Effector CD4-positive, alpha-beta T cell (primary cell): ENCODE measurements around the gene SNRNP25.
"Not testable (repeated sequence)": the region's sequence is repeated elsewhere in the genome, so short reads cannot be mapped to it uniquely, and the experiment has no call there.

Source experiments
- DNase-seq: peaks from one replicate; pipeline ENCODE4 v3.0.0-alpha.2; 2020
- total RNA-seq: gene quantifications from one replicate; lab custom pipeline; 2026; lab: John Stamatoyannopoulos, UW

Gene SNRNP25
- 7.3 reads per million, percentile 26 among the genes with 10 or more reads in this experiment for total RNA-seq

DNA sequence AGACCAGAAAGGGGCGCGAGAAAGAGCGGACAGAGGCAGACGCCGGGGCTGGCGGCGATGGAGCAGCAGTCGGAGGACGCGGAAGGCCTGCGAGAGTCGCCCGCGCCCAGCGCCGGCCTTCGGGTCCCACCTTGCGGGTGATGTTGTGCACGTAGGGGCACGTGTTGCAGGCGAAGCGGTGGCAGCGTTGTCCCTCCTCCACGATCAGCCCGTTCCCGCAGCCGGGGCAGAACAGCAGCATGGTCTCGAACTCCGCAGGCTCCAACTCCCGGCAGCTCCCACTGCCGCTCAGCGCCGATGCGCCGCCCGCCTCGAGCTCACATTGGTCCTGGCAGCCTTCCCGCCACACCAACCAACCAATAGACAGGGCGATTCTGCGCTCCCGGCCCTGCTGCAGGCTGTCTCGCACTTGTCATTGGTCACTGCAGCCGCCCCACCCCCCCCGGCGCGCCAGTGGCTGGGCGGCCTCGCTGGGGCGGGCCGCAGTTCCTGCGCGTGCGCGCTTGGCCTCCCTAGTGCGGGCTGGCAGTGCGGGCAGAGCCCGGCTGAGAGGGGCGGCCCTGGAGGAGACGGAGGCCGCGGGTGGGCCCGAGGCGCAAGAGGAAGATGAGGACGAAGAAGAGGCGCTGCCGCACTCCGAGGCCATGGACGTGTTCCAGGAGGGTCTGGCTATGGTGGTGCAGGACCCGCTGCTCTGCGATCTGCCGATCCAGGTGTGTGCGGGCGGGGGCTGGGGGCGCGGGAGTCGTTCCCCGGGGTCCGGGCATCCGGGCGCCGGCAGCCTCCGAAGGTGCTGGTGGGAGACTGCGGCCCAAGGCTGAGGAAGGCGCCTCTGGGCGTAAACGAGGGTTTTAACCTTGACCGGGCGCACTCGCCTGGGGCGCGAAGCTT lies at the start of gene SNRNP25, which contains the start of gene POLR3K:
Gene SNRNP25 (plus strand): TSS at position 483 of the 891 bp plus-strand sequence. CDS start 189 bp downstream, at position 672.
Gene POLR3K (minus strand): TSS at position 263 of the 891 bp plus-strand sequence. CDS start 22 bp downstream, at position 241.
- DNase-seq = peak; percentile 98

DNA sequence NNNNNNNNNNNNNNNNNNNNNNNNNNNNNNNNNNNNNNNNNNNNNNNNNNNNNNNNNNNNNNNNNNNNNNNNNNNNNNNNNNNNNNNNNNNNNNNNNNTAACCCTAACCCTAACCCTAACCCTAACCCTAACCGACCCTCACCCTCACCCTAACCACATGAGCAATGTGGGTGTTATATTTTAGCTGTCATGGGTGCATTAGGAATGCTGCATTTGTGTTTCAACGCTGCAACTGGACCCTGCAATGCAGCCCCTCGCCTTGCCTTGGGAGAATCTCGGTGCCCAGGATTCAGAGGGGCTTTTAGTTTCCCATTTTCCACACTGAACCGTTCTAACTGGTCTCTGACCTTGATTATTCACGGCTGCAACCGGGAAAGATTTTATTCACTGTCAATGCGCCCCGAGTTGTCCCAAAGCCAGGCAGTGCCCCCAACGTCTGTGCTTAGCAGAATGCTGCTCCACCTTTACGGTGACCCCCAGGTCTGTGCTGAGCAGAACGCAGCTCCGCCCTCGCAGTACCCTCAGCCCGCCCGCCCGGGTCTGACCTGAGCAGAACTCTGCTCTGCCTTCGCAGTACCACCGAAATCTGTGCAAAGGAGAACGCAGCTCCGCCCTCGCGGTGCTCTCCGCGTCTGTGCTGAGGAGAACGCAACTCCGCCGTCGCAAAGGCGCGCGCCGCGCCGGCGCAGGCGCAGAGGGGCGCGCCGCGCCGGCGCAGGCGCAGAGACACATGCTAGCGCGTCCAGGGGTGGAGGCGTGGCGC lies 43.5 kb upstream of the SNRNP25 start:
- no peak for DNase-seq

DNA sequence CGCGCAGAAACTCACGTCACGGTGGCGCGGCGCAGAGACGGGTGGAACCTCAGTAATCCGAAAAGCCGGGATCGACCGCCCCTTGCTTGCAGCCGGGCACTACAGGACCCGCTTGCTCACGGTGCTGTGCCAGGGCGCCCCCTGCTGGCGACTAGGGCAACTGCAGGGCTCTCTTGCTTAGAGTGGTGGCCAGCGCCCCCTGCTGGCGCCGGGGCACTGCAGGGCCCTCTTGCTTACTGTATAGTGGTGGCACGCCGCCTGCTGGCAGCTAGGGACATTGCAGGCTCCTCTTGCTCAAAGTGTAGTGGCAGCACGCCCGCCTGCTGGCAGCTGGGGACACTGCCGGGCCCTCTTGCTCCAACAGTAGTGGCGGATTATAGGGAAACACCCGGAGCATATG lies 42.9 kb upstream of the SNRNP25 start:
- DNase-seq = peak; percentile 79

DNA sequence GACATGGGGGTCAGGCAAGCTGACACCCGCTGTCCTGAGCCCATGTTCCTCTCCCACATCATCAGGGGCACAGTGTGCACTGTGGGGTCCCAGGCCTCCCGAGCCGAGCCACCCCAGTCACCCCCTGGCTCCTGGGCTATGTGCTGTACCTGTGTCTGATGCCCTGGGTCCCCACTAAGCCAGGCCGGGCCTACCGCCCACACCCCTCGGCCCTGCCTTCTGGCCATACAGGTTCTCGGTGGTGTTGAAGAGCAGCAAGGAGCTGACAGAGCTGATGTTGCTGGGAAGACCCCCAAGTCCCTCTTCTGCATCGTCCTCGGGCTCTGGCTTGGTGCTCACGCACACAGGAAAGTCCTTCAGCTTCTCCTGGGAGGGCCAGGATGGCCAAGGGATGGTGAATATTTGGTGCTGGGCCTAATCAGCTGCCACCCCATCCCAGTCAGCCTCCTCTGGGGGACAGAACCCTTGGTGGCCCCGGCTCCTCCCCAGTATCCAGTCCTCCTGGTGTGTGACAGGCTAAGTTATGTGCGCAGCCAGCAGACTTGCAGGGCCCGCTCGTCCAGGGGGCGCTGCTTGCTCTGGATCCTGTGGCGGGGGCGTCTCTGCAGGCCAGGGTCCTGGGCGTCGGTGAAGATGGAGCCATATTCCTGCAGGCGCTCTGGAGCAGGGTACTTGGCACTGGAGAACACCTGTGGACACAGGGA lies 36.4 kb upstream of the SNRNP25 start:
- not testable (repeated sequence) for DNase-seq

DNA sequence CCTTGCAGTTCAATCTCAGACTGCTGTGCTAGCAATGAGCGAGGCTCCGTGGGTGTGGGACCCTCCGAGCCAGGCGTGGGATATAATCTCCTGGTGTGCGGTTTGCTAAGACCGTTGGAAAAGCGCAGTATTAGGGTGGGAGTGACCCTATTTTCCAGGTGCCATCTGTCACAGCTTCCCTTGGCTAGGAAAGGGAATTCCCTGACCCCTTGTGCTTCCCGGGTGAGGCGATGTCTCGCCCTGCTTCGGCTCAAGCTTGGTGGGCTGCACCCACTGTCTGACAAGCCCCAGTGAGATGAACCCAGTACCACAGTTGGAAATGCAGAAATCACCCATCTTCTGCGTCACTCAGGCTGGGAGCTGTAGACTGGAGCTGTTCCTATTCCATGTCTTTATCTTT lies 32.7 kb upstream of the SNRNP25 start:
- not testable (repeated sequence) for DNase-seq

DNA sequence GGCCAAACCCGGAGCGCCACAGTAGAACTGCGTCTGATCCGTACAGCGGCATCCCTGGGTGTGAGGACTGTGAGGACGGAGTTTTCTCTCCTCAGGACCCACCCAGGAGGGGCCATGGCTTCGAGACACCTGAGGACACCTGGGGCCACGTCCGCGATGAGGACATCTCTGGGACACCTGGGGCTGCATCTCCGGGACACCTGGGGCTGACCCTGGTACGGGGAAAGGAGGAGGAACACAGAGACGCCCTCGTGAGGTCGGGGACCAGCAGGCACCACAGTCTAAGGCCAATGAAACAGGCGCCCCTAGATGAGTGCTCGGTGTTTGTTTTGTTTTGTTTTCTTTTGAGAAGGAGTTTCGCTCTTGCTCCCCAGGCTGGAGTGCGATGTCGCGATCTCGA lies 29.5 kb upstream of the SNRNP25 start:
- not testable (repeated sequence) for DNase-seq

DNA sequence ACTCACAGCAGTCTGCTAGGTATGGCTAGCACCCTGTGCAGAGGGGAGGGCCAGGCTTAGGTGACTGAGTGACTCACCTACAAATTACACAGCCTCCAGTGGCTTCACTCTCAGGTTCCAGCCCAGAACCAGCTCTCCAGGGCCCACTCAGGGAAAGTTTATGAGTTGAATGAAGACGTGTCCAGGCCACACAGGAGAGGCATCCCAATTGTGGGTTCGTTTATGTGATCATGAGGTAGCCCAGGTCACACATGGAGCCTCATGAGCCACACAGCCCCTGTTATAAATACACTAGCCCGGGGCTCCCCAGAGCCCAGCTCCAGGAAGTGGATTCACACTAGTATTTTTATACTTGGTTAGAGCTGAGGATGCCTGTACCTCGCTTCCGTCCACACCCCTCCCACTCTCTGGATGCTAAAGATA lies 27.7 kb upstream of the SNRNP25 start:
- not testable (repeated sequence) for DNase-seq

DNA sequence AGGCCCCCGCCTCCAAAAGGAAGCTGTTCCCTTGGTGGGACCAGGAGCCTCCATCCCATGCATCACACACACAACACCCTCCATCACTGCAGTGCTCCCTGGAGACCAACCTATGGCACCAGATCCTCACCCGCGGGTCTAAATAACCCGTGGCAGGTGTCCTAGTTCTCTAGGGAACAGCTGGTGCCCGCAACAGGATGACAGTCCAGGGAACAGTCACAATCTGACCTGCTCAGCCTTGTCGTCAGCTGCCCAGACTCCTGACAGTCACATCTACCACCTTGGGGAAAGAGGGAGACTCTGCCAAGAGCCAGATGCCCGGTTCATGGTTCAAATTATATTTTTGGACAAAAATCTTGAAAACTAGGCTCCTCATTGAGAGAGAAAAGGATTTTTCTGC lies 23.0 kb upstream of the SNRNP25 start:
- not testable (repeated sequence) for DNase-seq

DNA sequence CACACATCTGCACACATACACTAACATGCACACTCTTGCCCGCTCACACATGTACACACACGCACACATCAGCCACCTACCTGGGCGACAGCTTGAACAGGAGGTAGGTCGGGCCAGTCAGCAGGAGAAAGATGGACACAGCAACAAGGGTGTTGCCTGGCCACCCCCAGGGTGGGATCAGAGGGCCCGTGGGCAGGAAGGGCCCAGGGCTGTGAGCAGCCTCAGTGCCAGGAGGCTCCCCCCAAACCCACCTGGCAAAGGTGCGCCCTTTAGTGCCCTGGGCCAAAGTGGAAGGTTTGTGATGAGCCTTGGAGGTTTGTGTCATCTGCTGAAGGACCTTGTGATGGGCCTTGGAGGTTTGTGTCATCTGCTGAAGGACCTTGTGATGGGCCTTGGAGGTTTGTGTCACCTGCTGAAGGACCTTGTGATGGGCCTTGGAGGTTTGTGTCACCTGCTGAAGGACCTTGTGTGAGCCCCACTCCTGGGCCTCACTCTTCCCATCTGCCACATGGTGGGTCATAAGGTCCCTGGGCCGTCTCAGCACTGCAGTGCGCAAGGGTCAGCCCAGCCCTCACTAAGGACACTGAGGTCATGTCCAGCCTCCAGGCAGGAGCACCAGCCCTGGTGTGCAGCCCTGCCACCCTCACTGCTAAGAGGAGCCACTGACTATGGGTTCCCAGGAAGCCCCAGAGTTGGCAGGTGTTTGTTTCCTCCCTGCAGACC lies 20.3 kb upstream of the SNRNP25 start:
- DNase-seq = not testable (repeated sequence)

DNA sequence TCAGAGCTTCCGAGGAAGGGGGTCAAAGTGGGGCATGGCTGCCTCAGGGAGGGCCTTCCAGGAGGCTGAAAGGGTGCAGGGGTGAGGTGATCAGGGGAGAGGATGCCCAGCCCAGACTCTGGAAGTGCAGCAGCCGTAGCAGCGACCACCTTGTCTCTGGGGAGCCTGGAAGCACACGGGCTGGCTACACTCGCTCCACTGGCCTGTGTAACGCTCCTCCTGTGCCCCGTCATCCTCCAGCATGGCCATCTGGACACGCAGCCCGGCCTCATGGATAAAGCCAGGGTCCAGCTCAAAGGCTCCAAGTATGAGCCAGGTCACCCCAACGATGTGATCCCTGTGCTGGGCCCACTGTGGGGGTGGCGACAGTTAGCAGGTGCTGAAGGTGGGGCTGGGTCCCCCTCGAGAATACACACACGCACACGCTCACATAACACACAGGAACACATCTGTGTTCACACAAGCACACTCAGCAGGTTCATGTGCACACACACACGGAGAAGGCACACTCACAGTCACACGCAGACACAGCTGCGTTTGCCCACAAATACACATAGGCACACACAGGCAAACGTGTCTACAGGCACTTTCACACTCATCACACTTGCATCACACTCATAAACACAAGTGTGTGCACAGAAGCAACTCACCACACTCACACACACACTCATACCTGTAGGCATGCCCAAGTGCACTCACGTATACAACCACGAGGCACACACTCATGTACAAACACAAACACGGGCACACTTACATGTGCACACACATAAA lies 19.6 kb upstream of the SNRNP25 start:
- DNase-seq = no peak

DNA sequence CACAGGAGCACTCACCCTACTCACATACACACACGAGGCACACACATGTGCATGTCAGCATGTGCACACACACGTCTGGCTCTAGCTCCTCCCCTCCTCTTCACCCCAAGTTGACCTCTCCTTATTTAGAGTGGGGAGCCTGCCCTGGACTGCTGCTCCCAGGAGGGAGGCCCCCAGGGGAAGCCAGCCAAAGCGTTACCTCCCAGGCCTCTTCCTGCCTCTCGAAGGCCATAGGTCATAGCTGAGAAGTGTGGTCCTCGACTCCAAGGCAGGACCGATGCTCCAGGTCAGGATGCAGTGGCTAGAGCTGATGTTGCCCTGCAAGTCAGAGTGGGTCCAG lies 19.0 kb upstream of the SNRNP25 start:
- no peak for DNase-seq

DNA sequence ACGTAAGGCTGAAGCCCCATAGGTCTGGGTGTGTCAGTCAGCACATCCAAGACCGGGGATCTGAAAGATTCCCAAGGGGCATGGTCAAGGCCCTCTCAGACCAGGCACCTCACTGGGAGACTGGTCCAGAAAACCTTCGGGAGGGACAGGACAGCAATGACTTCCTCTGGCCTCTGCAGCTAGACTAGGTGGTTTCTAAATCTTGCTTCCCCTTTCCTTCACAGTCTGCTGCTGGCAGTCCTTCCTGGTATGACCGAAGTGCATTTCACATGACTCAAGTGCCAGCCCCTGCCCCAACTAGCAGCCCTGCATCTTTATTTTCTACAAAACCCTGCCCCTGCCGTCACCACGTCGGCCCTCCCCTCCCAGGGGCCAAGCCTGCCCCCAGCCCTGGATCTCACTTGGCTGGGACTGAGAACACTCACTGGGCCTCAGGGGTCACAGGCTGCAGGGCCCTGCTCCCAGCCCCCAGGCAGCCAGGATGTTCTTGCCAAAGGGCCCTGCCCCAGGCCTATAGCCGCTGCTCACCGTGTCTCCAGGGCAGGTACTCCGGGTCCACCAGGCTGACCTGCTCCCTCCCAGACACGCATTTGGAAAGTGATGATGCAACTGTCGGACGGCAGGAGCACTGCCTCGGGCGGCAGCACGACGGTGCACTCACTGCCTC lies 18.5 kb upstream of the SNRNP25 start:
- no peak for DNase-seq

DNA sequence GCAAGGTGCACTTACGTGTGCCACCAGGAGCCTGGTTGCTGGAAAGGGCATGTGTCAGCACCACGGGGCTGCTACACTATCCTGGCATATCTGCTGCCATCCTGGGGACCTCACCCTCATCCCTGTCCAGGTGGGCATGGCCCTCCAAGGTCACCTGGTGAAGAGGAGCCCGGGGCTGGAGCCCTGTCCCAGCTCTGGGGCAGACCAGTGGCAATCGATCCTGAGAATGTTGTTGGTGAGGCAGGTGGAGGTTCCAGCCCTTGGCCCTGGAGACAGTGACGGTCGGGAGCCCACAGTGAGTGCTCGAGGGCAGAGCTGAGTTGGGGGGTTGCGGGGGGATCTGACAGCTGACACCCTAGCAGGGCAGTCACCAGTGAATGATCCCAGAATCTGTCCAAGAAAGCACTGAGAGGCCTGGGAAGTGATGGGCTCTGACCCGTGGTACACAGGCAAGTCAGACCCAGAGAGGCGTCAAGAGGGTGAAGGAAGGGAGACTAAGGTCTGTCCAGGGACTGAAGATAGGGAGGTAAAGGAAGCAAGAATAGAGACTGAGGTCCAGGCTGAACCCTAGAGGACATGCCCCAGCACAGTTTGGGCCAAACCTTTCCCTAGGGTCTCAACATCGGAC lies 17.8 kb upstream of the SNRNP25 start:
- no peak for DNase-seq

DNA sequence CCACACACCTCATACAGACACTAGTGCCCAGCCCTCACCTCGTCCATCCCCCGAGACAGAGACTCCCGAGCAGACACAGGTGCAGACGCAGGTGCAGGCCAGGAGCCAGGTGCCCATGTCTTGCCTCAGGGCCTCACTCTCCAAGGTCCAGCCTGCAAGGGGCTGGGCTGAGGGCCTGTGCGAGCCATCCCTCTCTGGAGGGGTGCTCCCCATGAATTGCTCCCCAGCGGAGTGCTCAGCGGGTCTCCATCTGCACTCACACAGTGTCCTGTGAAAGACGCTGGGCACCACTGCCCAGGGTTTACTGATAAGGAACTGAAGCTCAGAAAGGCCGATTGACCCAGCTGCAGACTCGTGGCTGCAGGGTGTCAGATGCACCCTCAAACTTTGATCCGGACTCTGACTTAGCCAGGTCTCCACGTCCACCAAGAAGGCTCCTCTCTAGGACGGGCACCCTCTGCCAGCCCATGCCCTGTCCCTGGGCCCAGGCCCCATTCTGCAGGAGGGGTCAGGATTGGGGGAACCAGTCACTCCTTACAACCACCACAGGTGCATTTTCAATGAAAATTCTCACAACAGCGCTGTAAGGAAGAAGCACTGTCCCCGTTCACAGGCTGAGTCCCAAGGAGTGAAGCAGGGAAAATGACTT lies 17.2 kb upstream of the SNRNP25 start:
- no peak for DNase-seq

DNA sequence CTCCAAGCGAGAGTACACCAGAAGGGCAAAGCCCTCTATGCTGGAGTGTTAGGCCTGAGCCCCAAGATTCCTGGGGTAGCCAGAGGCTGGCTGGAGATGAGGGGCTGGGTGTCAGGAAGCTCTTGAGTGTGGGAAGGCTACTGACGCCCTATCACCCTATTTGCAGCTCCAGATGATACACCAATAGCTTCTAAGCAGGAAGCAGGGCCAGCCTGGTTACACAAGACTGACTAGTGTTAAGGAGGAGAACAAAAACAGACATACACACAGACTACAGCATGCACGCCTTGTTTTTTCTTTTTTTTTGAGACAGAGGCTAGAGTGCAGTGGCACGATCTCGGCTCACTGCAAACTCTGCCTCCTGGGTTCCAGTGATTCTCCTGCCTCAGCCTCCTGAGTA lies 16.1 kb upstream of the SNRNP25 start:
- DNase-seq = no peak

DNA sequence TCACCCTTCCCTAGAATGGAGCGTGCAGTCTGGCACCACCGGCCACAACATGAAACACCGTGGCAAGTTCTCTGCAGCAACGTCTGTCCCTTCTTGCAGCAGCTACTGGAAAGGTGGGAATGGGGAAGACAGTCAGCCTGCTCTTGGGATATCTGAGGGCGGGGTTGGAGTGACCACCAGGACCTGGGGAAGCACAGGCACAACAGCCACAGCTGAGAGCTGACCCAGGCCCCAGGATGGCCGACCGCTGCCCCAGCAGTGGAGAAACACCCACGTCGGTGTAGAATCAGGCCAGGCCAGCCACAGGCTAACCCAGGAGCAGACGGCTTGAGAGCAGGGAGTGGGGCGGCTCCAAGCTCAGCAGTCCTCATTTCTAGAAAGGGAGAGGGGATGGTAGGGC lies 15.4 kb upstream of the SNRNP25 start:
- not testable (repeated sequence) for DNase-seq

DNA sequence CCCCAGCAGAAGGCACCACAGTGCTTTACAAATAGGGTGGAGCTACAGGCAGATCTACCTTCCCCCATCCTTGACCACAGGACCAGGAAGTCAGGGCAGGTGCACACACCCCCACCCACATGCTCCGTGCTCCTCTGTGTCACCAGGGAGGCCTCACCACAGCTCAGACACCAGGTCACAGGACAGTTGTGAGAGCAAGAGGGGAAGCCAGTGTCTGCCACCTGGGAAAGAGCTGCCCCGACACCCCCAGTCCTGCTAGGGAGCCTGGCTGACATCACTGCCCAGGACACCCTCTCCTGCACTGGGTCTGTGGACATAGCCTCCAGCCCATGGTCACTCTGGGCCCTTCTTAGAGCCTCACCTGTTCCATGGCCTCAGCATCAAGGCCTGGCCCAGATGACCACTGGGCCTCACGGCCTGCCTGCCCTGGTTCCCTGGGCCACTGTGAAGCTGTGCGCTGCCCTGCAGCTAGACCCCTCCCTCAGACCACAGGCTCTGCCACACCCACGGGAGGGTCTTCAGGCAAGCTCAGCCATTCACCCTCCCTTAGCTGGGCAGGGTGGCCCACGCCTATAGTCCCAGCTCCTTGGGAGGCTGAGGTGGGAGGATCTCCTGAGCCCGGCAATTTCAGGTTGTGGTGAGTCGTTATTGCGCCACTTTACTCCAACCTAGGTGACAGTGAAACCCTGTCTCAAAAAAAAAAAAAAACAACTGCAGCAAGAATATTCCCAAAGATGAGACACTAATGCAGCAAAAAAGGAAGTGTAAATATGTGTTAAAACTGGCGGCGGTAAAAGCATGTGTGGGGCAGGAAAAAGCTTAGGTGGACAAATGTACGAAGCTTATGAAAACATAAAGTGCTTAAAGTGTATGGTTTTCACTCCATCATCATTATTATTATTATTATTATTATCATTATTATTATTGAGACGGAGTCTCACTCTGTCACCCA lies 14.4 kb upstream of the SNRNP25 start:
- DNase-seq = peak; percentile 18

DNA sequence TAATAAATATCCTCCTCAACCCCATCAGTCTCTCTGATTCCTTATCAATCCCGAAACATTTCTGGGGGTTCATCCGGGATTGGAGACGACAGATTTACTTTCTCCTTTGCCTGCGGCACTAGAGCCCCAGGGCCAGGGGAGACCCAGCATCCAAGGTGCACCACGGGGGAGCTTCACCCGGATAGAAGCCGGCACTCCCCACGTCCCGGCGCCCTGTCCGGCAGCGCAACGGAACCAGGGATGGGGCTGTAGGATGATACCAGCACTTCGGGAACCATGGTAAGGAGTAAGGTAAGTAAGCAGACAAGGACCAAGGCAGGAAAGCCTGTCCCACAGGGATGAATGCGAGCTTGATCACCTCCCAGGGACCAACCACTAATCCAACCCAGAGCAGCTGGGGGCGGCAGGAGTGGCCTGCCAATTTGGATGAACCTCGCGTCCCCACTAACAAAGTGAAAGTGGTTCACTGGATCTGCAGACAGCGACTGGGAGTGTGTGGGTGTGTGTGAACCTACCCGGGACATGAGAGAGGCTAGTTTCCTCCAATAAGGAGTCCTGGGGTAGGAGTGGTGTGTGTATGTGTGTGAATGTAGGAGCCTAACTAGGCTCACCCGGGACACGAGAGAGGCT lies 12.1 kb upstream of the SNRNP25 start:
- no peak for DNase-seq
